ENCODE measurements around the gene TRIM63.

- TF ChIP-seq EP300 (IDR thresholded peaks at IDR 0.05; ENCODE audit: borderline replicate concordance in 1 of 2, low read depth in 1 of 2, low read length in 1 of 2) = no peak
- no peak for TF ChIP-seq TCF12 (IDR thresholded peaks at IDR 0.05)
- no peak for TF ChIP-seq CTCF (IDR thresholded peaks at IDR 0.05)
- no peak for TF ChIP-seq RAD21 (IDR thresholded peaks at IDR 0.05; ENCODE audit: low read length)
- no peak for TF ChIP-seq FOSL2 (IDR thresholded peaks at IDR 0.05; ENCODE audit: borderline replicate concordance, low read depth)
- TF ChIP-seq POLR2AphosphoS5 (IDR thresholded peaks at IDR 0.05; ENCODE audit: low read depth, low read length) = no peak
- TF ChIP-seq FOXM1 (IDR thresholded peaks at IDR 0.05; ENCODE audit: low read depth) = no peak
- TF ChIP-seq EZH2phosphoT487 (IDR thresholded peaks at IDR 0.05; ENCODE audit: borderline replicate concordance, low read depth) = no peak
- TF ChIP-seq PBX3 (IDR thresholded peaks at IDR 0.05) = no peak
These were observed 51.0 kb downstream of the TRIM63 start for GRCh38 chr1:26016258-26016952.

All from SK-N-SH (cell line).